ENCODE results near the gene CFHR5. TPM values are rescaled to one million over a fixed set of nuclear protein-coding genes. Genes with fewer than 3 reads are reported as not detected.
"Not testable (repeated sequence)": the region's sequence is repeated elsewhere in the genome, so short reads cannot be mapped to it uniquely, and the experiment has no call there.

Gene CFHR5
- total RNA-seq, 1 experiment from 2014 or later: not detected

DNA sequence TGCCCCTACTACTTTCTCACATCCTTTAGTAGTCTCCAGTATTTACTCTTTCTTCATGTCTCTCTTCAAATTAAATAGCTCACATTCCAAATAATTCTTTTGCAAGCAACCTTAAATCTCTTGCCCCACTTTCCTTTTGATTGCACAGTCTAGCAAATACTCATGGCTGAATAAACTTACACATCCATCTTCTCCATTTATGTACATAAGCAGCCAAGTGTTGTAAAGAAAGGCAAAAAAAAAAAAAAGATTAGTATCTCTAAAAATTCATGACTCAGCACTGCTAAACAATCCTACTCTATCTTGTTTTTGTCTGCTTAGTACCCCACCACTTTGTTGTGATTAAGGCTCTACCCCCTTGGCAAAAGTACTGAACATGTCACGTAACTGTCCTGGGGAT, 47.1 kb downstream of the CFHR5 start:
- H3K36me3 Mint-ChIP-seq (ENCODE audit: insufficient read depth, unreplicated experiment): no peaks in the 10 kb centered on the region
- CTCF ChIA-PET: no interaction called here
- no peaks in the 10 kb centered on the region for H3K27me3 Mint-ChIP-seq (ENCODE audit: insufficient read depth, unreplicated experiment)
- POLR2A ChIA-PET: no interaction called here
- intact Hi-C loops (cut with micrococcal nuclease; ENCODE audit: unreplicated experiment): no loop called here
- peak in 1 of 2 experiments; percentile 14 for DNase-seq
- H3K4me1 ChIP-seq: no peaks in the 10 kb centered on the region
- H3K9me3 ChIP-seq: no peaks in the 10 kb centered on the region
- TF ChIP-seq, protein P1, sequence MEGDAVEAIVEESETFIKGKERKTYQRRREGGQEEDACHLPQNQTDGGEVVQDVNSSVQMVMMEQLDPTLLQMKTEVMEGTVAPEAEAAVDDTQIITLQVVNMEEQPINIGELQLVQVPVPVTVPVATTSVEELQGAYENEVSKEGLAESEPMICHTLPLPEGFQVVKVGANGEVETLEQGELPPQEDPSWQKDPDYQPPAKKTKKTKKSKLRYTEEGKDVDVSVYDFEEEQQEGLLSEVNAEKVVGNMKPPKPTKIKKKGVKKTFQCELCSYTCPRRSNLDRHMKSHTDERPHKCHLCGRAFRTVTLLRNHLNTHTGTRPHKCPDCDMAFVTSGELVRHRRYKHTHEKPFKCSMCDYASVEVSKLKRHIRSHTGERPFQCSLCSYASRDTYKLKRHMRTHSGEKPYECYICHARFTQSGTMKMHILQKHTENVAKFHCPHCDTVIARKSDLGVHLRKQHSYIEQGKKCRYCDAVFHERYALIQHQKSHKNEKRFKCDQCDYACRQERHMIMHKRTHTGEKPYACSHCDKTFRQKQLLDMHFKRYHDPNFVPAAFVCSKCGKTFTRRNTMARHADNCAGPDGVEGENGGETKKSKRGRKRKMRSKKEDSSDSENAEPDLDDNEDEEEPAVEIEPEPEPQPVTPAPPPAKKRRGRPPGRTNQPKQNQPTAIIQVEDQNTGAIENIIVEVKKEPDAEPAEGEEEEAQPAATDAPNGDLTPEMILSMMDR (IDR thresholded peaks at IDR 0.05; ENCODE audit: insufficient read depth in 1 of 2, low read depth in 1 of 2, low read length in 1 of 2, severe bottlenecking in 1 of 2, unreplicated experiment in 1 of 2): no peak
- peaks cover 12% of the 10 kb centered on the region for H3K4me1 Mint-ChIP-seq (ENCODE audit: low read depth, unreplicated experiment)
- H3K9me3 Mint-ChIP-seq (ENCODE audit: unreplicated experiment): no peaks in the 10 kb centered on the region
- no peaks in the 10 kb centered on the region for H3K36me3 ChIP-seq (ENCODE audit: control insufficient read depth, insufficient read depth, low read length)
- H3K4me3 ChIP-seq (ENCODE audit: low read depth, low read length): no peak overlapping the region
- no peak overlapping the region for H3K4me3 Mint-ChIP-seq (ENCODE audit: unreplicated experiment)
- no peak overlapping the region for H3K27ac Mint-ChIP-seq (ENCODE audit: unreplicated experiment)
- H3K27me3 ChIP-seq (replicated peaks; ENCODE audit: control insufficient read depth, insufficient read depth, low read length): no peaks in the 10 kb centered on the region
- no TSS peak for BruUV-seq (replicated peaks)

DNA sequence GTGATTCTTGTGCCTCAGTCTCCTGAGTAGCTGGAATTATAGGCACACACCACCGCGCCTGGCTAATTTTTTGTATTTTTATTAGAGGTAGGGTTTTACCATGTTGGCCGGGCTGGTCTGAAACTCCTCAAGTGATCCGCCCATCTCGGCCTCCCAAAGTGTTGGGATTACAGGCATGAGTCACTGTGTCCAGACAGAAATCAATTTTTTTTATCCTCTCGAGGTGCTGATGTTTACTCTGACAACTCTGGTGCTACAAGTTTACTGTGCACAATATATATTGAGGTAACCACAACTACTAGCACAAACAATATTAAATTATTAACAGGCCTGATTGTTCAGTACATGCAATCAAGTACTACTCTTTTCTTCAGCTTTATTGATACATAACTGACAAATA, 50.0 kb downstream of the CFHR5 start:
- no TSS peak for BruUV-seq (replicated peaks)
- no peak overlapping the region for H3K4me3 Mint-ChIP-seq (ENCODE audit: unreplicated experiment)
- Histone ChIP-seq H3K27me3 (replicated peaks; ENCODE audit: control insufficient read depth, insufficient read depth, low read length) (no peaks in the 10 kb centered on the region), H3K36me3 (ENCODE audit: control insufficient read depth, insufficient read depth, low read length) (no peaks in the 10 kb centered on the region), H3K4me3 (ENCODE audit: low read depth, low read length) (no peak overlapping the region), H3K9me3 (no peaks in the 10 kb centered on the region), H3K4me1 (no peaks in the 10 kb centered on the region)
- H3K9me3 Mint-ChIP-seq (ENCODE audit: unreplicated experiment): no peaks in the 10 kb centered on the region
- TF ChIP-seq, protein P1 (IDR thresholded peaks at IDR 0.05; ENCODE audit: insufficient read depth in 1 of 2, low read depth in 1 of 2, low read length in 1 of 2, severe bottlenecking in 1 of 2, unreplicated experiment in 1 of 2): no peak
- intact Hi-C loops (cut with micrococcal nuclease; ENCODE audit: unreplicated experiment): no loop called here
- H3K4me1 Mint-ChIP-seq (ENCODE audit: low read depth, unreplicated experiment): peaks cover 12% of the 10 kb centered on the region
- H3K27ac Mint-ChIP-seq (ENCODE audit: unreplicated experiment): no peak overlapping the region
- no peak for DNase-seq
- no peaks in the 10 kb centered on the region for H3K27me3 Mint-ChIP-seq (ENCODE audit: insufficient read depth, unreplicated experiment)
- CTCF ChIA-PET: no interaction called here
- H3K36me3 Mint-ChIP-seq (ENCODE audit: insufficient read depth, unreplicated experiment): no peaks in the 10 kb centered on the region
- POLR2A ChIA-PET: no interaction called here

DNA sequence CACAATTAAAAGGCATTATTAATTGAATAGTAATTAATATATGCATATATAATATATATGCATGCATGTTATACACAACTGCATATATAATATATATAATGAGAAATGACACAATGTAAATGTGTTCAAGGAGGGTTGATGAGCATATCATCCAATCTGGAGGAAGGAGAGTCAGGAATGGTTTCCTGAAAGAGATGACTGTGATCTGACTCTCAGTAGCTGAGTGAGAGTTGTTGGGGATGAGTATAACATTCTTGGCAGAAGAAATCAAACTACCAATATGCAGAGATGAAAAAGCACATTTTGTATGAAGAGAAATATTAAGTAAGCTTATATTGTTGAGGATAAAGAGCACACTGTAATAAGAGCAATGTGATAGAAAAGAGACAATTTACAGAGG, 52.4 kb downstream of the CFHR5 start:
- Mint-ChIP-seq H3K36me3 (ENCODE audit: insufficient read depth, unreplicated experiment) (no peaks in the 10 kb centered on the region), H3K4me1 (ENCODE audit: low read depth, unreplicated experiment) (peaks cover under 1% of the 10 kb centered on the region), H3K9me3 (ENCODE audit: unreplicated experiment) (no peaks in the 10 kb centered on the region), H3K27ac (ENCODE audit: unreplicated experiment) (no peak overlapping the region), H3K4me3 (ENCODE audit: unreplicated experiment) (no peak overlapping the region), H3K27me3 (ENCODE audit: insufficient read depth, unreplicated experiment) (no peaks in the 10 kb centered on the region)
- Histone ChIP-seq H3K27me3 (replicated peaks; ENCODE audit: control insufficient read depth, insufficient read depth, low read length) (no peaks in the 10 kb centered on the region), H3K36me3 (ENCODE audit: control insufficient read depth, insufficient read depth, low read length) (no peaks in the 10 kb centered on the region), H3K4me1 (no peaks in the 10 kb centered on the region), H3K9me3 (no peaks in the 10 kb centered on the region), H3K4me3 (ENCODE audit: low read depth, low read length) (no peak overlapping the region)
- no peak for DNase-seq
- intact Hi-C loops (cut with micrococcal nuclease; ENCODE audit: unreplicated experiment): no loop called here
- no TSS peak for BruUV-seq (replicated peaks)
- POLR2A ChIA-PET: no interaction called here
- TF ChIP-seq, protein P1 (IDR thresholded peaks at IDR 0.05; ENCODE audit: insufficient read depth in 1 of 2, low read depth in 1 of 2, low read length in 1 of 2, severe bottlenecking in 1 of 2, unreplicated experiment in 1 of 2): no peak
- CTCF ChIA-PET: no interaction called here

DNA sequence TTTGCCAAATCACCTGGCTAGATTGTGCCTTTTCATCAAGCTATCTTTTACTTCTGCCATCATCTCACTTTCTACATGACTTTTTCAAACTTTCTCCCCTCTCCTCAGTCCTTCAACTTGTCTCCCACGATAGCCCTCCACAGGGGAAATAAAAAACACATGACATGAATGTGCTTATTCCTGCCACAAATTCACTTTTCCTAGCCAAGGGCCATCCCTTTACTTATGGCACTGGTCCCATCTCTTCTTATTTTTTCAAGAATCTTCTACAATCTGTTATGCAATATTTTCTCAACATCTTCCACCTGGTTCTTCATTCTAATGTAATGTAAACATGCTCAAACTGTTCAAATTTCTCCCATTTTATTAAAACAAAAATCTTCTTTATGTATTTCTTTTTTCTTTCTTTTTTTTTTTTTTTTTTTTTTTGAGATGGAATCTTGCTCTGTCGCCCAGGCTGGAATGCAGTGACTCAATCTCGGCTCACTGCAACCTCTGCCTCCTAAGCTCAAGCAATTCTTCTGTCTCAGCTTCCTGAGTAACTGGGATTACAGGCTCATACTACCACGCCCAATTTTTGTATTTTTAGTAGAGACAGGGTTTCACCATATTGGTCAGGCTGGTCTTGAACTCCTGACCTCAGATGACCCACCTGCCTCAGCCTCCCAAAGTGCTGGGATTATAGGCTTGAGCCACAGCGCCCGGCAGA, 57.4 kb downstream of the CFHR5 start:
- H3K4me3 ChIP-seq (ENCODE audit: low read depth, low read length); CTCF ChIA-PET; DNase-seq; H3K36me3 Mint-ChIP-seq (ENCODE audit: insufficient read depth, unreplicated experiment); POLR2A ChIA-PET; H3K9me3 ChIP-seq; H3K9me3 Mint-ChIP-seq (ENCODE audit: unreplicated experiment); H3K27me3 ChIP-seq (replicated peaks; ENCODE audit: control insufficient read depth, insufficient read depth, low read length); H3K36me3 ChIP-seq (ENCODE audit: control insufficient read depth, insufficient read depth, low read length); H3K4me1 ChIP-seq; intact Hi-C loops (cut with micrococcal nuclease; ENCODE audit: unreplicated experiment); H3K27me3 Mint-ChIP-seq (ENCODE audit: insufficient read depth, unreplicated experiment); H3K4me1 Mint-ChIP-seq (ENCODE audit: low read depth, unreplicated experiment); H3K27ac Mint-ChIP-seq (ENCODE audit: unreplicated experiment); BruUV-seq (replicated peaks); H3K4me3 Mint-ChIP-seq (ENCODE audit: unreplicated experiment): not testable (repeated sequence)
